LNCaP clone FGC (cell line): Measurements from ENCODE around the gene PLXNB2.
A peak's percentile ranks its signal among the peaks of the same experiment; 100 is the strongest.

ENCODE experiments used
- DNase-seq: peaks from one replicate; pipeline ENCODE4 v3.0.0-alpha.2; 2011; ENCODE audit warnings: low read depth
- H3K4me3 ChIP-seq: 2 replicates; pipeline ENCODE4 v1.5.1; 2011; ENCODE audit warnings: mild to moderate bottlenecking, low read depth, low read length, control low read depth
- TF ChIP-seq, protein P1 (sequence below): IDR thresholded peaks from 2 replicates; pipeline ENCODE4 v1.5.1; 2012; ENCODE audit warnings: mild to moderate bottlenecking; ENCODE audit not compliant: control insufficient read depth, insufficient read depth; ENCODE audit errors: extremely low read depth

Gene PLXNB2, protein sequence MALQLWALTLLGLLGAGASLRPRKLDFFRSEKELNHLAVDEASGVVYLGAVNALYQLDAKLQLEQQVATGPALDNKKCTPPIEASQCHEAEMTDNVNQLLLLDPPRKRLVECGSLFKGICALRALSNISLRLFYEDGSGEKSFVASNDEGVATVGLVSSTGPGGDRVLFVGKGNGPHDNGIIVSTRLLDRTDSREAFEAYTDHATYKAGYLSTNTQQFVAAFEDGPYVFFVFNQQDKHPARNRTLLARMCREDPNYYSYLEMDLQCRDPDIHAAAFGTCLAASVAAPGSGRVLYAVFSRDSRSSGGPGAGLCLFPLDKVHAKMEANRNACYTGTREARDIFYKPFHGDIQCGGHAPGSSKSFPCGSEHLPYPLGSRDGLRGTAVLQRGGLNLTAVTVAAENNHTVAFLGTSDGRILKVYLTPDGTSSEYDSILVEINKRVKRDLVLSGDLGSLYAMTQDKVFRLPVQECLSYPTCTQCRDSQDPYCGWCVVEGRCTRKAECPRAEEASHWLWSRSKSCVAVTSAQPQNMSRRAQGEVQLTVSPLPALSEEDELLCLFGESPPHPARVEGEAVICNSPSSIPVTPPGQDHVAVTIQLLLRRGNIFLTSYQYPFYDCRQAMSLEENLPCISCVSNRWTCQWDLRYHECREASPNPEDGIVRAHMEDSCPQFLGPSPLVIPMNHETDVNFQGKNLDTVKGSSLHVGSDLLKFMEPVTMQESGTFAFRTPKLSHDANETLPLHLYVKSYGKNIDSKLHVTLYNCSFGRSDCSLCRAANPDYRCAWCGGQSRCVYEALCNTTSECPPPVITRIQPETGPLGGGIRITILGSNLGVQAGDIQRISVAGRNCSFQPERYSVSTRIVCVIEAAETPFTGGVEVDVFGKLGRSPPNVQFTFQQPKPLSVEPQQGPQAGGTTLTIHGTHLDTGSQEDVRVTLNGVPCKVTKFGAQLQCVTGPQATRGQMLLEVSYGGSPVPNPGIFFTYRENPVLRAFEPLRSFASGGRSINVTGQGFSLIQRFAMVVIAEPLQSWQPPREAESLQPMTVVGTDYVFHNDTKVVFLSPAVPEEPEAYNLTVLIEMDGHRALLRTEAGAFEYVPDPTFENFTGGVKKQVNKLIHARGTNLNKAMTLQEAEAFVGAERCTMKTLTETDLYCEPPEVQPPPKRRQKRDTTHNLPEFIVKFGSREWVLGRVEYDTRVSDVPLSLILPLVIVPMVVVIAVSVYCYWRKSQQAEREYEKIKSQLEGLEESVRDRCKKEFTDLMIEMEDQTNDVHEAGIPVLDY (N-terminal part only)

DNA sequence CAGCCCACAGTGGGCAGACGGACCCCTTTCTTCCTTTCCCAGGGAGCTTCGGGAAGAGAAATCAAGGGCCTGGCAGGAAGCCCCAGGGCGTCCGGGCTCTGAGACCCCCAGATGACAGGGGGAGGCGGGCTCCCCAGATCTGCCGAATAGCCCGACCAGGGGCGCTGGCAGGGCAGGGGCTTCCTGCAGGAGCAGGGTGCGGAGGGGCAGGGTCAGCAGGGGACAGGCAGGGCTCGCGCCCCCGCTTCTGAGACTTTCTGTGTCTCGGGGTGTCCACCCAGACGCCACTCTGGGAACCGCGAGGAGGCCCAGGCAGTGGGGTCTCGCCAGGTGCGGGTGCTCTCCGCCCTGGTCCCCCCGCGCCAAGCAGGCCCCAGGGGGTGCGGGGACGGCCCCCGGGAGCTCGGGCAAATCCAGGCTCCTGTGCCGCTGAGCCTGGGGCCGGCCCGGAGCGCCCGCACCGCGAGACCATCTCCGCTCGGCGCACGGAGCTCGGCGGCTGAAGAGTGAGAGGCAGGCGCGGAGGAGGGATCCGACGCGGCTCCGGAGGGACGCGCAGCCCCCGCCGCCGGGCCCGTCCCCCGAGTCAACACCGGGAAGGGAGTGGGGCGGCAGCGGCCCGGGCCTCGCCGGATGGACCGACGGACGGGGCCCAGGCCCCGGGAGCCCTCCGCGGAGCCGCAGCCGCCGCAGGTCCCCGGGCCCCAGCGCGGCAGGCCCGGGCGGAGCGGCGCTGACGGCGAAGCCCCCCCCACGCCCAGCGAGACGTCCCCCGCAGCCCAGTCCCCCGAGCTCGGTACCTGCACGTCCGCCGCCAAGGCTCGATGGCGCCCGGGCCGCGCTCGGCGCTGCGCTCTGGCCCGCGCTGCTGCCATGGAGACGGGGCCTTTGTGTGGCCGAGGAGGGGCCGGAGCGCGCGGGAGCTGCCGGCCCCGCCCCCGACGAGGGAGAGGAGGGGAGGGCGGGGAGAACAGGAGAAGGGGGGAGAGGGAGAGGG, at the start of gene PLXNB2:
Gene PLXNB2, minus strand, starts transcription at position 894 of the 997 bp plus-strand sequence. CDS start 17,062 bp downstream, outside the sequence.
- peak within 1 kb of the TSS; percentile 98 for H3K4me3 ChIP-seq
- no peak for DNase-seq
- TF ChIP-seq, protein P1, sequence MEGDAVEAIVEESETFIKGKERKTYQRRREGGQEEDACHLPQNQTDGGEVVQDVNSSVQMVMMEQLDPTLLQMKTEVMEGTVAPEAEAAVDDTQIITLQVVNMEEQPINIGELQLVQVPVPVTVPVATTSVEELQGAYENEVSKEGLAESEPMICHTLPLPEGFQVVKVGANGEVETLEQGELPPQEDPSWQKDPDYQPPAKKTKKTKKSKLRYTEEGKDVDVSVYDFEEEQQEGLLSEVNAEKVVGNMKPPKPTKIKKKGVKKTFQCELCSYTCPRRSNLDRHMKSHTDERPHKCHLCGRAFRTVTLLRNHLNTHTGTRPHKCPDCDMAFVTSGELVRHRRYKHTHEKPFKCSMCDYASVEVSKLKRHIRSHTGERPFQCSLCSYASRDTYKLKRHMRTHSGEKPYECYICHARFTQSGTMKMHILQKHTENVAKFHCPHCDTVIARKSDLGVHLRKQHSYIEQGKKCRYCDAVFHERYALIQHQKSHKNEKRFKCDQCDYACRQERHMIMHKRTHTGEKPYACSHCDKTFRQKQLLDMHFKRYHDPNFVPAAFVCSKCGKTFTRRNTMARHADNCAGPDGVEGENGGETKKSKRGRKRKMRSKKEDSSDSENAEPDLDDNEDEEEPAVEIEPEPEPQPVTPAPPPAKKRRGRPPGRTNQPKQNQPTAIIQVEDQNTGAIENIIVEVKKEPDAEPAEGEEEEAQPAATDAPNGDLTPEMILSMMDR = no peak

DNA sequence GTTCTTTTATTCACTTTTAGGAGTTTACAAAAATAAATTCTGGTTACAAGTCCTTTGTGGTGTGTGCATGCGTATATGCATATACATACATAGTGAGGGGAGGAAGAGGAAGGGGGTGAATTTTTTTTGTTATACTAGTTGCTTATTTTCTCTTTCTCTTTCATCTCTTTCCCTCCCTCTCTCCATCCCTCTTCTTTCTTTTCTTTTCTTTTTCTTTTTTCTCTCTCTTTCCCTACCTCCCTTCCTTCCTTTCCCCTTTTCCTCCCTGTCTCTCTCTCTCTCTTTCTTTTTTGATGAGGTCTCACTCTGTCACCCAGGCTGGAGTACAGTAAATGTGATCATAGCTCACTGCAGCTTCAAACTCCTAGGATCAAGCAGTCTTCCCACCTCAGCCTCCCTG, 49.8 kb upstream of the PLXNB2 start:
- H3K4me3 ChIP-seq = no peak overlapping the region
- DNase-seq = no peak
- TF ChIP-seq, protein P1 = no peak

DNA sequence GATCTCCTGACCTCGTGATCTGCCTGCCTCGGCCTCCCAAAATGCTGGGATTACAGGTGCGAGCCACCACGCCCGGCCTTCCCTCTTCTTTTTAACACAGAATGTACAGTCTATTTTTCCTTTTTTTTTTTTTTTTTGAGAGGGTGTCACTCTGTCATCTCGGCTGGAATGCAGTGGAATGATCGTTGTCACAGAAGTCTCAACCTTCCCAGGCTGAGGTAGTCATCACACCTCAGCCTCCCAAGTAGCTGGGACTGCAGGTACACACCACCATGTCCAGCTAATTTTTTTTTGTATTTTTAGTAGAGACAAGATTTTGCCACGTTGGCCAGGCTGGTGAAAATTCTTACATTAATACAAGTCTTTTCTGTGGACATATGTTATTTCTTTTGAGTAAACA, 48.7 kb upstream of the PLXNB2 start:
- TF ChIP-seq, protein P1 = no peak
- no peak for DNase-seq
- no peak overlapping the region for H3K4me3 ChIP-seq

DNA sequence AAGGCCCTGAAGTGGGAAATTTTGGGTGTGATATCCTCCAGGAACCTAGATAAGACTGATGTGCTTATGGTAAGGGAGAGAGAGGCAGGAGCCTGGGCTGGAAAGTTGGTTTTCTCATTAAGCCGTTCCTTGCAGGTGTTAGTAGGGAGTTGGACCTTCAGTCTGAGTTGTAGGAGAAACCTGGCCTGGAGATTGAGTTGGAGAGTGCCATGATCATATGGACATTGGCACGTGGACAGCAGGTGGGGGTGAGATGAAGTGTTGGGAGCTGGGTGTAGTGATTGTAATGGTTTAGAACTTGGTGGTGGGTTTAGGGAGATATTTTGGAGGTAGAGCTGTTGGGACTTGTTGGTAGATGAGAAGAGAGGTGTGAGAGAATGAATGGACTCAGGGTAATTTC, 40.6 kb upstream of the PLXNB2 start:
- no peak overlapping the region for H3K4me3 ChIP-seq
- DNase-seq = no peak
- TF ChIP-seq, protein P1 = no peak

DNA sequence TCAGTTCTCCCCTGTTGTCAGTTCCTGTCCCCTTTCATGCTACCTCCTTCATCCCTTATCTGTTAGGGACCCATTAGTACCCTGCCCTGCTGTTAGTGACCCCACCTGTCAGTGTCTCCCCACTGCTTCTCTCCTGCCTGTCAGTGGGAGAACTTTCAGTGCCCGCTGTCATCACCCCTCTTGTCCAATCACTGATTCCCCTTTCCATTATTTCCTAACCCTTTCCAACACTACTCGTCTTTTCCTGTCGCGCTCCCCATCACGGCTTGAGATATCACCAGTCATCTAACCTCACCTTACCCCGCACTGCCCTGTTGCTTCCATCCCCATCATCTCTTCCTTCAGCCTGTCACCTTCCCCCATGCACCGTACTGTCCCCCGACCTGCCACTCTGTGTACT, 39.7 kb upstream of the PLXNB2 start:
- DNase-seq = no peak
- no peak overlapping the region for H3K4me3 ChIP-seq
- TF ChIP-seq, protein P1 = no peak

DNA sequence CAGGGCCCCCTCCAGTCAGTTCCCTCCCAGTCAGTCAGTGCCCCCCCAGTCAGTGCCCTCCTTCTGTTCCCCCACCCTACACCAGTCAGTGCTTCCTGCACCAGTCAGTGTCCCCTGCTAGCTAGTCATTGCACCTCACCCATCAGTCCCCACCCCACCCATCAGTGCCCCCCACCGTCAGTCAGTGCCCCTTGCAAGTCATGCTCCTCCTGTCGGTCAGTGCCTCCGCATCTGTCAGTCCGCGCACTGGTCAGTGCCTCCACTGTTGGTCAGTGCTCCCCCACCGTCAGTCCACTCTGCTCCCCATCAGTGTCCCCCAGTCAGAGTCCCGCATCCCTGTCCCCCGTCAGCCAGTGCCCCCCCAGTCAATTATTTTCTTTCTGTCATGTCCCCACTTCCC, 39.0 kb upstream of the PLXNB2 start:
- TF ChIP-seq, protein P1 = no peak
- no peak for DNase-seq
- no peak overlapping the region for H3K4me3 ChIP-seq
